ENCODE results near the gene GSE1.

Gene GSE1

DNA sequence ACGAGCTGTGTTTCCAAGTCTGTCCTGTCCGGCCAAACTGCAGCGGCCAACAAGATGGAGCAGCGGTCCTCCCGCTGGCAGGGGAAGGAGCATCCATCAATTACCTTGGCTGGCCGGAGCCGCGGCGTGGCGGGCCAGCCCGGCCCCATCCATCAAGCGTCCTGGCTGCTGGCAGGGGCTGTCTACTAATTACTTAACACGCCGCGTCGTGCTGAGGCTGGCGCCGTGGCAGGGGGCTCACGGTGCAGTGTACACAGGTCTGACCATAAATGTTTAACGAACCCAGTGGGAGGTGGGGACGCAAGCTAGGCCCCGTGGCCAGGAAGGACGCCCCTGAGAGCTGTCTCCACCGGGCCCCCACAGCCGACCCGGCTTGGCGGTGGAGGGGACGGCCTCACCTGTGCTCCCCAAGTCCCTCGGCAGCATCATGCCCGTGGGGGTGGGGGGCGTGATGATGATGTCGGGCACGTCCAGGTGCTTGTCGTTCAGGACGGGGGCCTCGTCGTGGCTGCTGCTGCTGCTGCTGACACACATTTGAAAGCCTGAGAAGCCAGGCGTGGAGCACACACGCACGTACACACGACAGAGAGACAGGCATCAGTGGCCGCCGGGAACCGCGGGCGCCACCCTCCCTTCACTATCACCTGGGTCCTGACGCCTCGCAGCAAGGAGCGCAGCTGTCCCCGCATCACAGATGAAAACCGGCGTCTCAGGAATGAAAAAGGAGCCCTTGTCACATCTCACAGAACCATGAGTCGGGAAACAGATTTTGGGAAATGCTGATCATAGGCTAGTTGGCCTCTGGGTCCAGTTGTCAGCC is 96.9 kb downstream of the GSE1 start:
- no peak for DNase-seq

DNA sequence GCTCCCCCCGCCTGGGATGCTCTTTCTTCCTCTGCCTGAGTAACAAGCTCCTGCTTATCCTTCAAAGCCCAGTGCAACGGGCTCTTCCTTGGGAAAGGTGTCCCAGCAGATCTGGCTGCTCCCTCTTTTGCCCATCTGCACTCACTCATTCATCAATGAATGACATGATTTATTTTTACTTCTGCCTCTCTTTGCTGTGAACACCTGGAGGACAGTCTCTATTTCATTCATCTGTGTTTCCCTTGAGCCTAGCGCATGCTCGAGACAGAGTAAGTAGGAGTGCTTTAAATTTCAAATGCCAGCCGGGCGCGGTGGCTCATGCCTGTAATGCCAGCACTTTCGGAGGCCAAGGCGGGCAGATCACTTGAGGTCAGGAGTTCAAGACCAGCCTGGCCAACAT is 97.6 kb downstream of the GSE1 start:
- DNase-seq: no peak

DNA sequence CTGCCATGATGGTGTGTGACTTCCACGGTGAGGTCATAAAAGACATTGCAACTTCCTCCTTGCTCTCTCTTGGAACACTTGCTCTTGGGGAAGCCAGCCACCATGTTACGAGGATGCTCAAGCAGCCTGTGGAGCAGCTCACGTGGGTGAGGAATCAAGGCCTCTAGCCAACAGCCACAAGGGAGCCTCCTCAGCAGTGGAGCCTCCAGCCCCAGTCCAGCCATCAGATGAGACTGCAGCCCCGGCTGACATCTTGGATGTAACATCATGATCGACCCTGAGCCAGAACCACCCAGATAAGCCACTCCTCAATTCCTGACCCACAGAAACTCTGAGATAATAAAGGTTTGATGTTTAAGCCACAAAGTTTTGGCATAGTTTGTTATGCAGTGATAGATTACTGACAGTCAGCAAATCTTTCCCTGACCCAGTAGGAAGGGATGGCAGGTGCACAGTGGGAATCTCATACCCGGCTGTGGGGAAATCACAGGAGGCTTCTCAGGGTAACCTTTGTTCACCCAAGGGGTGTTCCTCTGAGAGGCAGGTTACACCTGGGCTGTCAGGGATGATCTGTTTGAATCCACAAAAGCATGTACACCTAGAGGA is 99.0 kb downstream of the GSE1 start:
- DNase-seq: no peak

DNA sequence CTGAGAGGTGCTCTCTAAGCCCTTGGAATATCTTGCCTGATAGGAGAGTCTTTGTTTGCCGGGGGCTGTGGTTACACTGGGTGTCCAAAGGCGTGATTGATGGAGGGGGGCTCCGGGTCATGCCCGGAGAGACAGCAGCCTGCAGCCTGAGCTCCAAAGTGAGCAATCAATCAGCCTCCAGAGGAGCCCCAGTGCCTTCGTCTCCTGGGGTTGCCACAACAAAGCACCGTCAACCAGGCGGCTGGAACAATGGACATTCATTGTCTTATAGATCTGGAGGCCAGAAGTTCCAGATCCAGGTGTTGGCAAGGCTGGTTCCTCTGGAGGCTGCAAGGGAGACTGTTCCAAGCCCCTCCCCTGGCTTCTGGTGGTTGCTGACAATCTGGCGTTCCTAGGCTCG is 99.7 kb downstream of the GSE1 start:
- no peak for DNase-seq

DNA sequence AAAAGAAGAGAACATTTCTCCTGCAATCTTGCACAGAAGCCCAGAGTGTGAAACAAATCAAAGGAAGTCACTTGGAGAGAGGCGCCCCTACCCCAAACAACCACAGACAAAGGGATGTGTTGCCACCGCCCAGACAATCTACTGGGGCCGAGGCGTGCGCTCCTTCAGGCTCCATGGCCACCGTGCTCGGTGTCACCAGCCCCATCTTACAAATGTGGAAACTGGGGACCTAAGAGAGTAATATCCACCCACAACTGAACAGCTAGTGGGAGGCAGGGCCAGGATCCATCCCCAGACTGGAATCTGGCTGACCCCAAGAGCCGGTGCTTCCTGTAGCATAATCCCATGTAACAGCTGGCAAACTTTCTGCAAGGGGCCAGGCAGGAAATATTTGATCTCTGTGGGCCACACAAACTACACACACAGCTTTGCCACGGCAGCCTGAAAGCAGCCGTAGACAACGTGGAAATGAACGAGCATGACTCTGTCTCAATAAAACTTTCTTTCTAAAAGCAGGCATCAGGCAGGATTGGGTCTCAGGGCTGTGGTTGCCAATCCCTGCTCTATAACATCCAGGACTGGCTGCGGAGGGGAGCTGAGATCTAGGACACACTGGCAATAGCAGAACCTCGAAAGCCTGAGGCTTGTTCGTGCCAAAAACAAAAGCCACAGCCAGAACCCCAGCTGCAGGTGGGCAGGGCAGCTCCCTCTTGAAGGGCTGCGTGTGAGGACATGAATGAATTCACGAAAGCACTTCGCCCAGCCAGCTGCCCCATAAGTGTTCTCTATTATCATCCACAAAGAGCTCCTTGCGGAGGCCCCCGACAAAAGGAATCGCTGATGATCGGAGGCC is 102.3 kb downstream of the GSE1 start:
- no peak for DNase-seq

DNA sequence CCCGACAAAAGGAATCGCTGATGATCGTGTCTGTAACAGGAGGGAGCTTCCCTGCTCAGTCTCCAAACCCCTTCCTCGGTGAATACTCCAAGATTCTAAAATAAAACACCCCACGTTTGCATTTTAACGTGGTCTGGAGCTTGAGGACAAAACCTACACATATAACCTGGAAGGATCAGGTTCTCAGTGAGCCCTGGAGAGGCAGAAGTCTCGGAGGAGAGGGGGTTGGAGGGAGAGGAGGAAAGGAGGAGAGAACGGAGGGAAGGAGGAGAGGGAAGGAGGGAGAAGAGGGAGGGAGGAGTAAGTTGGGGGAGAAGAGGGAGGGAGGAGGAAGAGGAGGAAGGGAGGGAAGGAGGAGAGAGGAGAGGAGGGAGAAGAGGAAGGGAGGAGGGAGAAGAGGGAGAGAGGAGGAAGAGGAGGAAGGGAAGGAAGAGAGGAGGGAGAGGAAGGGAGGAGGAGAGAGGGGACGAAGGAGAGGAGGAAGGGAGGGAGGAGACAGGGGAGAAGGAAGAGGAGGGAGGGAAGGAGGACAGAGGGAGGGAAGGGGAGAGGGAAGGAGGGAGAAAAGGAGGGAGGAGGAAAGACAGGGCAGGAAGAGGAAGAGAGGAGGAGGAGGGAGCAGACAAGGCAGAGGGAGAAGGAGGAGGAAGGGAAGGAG is 103.0 kb downstream of the GSE1 start:
- no peak for DNase-seq

DNA sequence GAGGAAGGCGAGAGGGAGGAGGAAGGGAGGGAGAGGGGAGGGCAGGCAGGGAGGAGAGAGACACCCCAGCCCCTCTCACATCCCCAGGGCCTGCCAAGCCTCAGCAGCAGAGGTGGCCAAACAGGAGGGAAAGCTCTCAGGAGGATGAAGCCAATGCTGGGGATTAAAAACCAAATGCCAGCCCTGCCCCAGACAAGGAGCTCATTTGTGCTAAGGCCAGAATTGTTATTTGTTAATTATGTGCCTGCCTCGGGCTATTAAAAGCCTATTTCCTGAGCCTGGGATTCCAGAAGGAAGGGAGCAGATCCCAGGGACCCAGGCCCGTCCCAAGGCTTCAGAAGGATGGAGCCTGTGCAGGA is 103.5 kb downstream of the GSE1 start:
- no peak for DNase-seq

DNA sequence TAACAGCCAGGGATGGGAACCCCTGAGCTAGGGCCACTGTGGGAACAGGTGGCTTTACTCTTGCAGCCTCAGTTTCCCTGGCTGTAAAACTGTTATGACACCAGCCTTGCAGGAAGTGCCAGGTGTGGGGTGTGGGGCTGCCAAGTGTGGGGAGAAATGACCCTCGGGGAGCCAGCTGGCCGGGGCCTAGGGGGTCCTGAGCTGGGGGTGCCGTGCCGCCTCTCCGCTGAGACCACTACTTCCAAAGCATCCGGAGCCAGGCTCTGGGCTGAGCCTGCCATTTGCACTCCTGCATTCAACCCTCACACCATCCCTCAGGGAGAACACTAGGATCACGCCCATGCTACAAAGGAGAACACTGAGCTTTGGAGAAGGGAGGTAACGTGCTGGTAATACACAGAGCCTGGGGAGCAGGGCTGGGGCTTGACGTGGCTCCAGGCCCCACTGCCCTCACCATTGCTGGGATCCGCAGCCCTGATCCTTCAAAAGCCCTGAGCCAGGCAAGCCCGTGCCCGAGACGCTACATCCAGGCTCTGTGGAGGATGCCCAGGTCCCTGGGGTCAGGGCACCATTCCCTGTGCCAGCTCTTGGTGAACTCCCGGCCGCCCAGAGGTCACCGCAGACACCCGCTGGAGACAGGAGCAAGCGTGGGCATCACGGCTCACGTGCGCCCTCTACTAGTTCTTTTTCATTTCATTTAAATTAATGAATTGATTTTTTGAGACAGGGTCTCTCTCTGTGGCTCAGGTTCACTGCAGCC is 104.5 kb downstream of the GSE1 start:
- peak; percentile 63 for DNase-seq

DNA sequence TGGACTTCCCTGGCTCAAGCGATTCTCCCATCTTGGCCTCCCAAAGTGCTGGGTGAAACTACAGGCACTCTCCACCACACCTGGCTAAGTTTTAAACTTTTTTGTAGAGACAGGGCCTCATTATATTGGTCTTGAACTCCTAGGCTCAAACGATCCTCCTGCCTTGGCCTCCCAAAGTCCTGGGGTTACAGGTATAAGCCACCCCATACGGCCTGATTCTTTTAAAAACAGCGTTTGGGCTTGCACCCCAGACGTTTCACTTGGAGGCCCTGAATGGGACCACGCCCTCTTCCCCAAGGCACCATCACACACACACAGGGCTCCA is 105.0 kb downstream of the GSE1 start:
- DNase-seq: no peak

DNA sequence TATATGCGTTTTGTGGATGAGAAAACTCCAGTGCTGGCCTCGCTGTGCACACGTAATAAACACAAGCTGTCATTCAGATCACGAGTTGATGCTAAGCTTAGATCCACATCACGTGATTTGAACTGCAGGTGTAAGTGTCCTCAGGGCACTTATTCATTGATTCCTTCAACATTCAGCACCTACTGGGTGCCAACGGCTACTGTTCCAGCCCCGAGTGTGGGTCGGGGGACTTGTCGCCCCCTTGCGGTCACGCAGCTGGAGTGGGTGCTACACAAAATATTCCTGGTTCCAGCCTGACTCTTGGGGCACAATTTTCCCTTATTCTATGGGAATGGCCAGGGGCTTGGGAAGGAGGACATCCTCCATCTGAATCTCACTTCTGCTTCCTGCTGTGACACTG is 105.6 kb downstream of the GSE1 start:
- no peak for DNase-seq

DNA sequence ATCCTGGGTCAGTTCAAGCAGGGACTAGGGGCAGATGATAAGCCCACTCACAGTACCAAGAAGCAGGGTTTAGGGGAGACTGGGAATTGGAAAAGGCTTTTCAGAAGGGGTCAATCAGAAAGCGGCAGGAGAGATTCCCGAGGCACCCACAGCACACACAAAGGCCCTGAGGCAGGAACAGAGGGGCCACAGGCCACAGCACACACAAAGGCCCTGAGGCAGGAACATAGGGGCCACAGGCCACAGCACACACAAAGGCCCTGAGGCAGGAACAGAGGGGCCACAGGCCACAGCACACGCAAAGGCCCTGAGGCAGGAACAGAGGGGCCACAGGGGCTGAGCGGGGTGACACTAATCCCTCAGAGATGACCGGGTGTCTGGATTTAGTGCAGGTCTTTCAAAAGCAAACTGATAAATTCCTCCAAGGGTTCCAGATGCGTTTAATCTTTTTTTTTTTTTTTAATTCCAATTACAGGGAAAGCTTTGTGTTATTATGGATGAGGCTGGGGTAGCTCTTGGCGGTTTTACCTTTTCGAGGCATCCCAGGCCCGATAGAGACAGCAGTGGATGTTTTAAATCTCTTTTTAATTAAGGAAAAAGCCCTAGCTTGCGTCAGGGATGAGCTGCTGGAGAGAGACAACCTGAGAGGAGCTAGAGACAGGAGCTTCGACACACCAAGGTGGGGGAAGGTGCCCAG is 106.6 kb downstream of the GSE1 start:
- DNase-seq: no peak

DNA sequence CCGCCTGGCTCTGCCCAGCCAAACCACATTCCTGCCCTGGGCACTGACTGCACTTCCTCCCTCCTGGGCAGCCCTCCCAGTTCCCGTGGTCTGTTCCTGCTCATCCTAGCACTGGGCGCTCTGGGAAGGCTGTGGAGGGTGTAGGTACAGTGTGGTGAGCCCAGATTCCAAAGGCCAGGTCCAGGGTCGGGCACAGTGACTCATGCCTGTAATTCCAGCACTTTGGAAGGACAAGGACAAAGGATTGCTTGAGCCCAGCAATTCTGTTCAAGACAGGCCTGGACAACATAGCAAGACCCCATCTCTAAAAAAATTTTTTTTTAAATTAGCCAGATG is 107.1 kb downstream of the GSE1 start:
- DNase-seq: no peak

DNA sequence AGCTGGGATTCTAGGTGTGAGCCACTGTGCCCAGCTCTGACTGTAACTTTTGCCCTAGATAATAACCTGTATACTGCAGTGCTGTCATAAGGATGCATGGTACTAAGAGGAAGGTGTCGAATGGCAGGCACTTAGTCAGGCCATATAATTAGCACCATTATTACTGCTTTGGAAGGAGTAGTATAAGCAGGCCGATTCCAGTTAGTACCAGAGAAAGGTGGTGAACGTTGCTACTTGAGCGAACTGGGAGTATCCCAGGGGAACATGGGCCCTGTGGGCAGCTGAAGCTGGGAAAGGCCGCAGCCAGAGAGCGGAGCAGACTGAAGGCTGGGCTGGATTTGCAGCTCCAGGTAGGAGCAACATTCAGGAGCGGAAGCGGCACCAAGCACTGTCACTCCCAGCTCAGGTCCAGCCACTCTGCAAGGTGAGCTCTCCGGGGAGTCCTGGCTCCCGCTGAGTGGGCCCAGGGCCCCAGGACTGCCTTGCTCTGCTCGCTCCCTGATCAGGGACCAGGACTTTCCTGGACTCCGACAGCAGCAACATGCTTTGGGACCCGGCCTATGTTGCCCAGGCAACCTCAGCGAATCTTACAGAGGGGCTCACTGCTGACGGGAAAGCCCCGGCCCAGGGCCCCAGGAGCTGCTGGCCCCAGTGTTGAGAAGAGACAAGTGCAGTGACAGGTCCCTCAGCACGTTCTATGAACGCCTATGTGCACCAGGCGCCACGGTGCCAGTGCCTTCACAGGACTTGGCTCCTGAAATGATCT is 109.2 kb downstream of the GSE1 start:
- DNase-seq: no peak

DNA sequence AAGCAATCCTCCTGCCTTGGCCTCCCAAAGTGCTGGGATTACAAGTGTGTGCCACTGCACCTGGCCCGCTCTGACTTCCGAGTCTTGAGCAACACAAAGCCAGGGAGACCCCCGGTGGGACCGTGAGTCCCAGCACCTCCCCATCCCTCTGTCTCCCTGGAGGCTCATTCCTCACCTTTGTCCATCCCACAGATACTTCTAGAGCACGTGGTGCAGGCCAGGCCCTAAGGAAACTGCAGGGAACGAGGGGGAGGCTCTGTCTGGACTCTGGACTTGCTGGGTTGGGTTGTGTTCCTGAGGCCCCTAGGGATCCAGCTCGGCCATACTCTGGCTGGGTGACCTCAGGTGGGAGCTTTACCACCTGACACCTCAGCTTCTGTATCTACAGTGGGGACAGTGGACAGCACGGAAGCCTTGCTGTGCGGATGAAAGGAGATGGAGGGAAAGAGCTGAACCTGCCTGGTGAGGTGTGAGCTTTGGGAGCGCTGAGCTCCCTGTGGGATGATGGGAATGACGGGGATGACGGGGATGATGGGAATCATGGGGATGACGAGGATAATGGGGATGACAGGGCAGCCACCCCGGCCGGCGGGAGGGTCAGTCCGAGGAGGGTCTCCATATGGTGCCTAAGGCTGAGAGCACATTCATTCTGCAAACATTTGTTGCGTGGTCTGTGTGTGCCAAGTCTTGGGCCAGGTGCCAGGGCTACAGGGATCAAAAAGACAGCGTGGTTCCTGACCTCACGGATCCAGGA is 111.2 kb downstream of the GSE1 start:
- DNase-seq: no peak

DNA sequence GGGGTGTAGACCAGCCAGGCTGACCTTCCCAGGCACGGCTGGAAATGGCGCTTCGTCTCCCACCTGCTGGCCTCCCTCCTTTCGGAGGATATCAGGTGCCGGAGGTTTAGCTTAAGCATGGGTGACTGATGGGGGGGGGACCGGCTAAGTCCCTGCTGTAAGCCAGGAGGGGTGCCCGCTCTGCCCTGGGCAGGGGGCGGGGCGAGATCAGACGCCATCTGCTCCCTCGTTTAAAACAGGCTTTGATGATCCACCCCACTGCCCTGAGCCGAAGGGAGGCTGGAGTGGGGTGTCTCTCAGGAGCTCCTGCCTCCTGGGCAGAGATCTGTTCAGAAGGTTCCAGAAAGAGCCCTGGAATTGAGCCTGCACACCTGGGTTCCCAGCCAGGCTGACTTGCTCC is 111.8 kb downstream of the GSE1 start:
- DNase-seq: no peak

Measured in CD4-positive, alpha-beta T cell treated with Interleukin-17A for 1 hour (primary cell).